ENCODE results near the gene MAGI1. TPM values are rescaled to one million over a fixed set of nuclear protein-coding genes. Genes with fewer than 3 reads are reported as not detected.

MAGI1 gene
- total RNA-seq, 4 donors from 2014 or later: 7.6 to 42.9 (median 37.0) TPM

GRCh38 chr3:65978116-65978515 lies 60.6 kb downstream of the MAGI1 start:
- H3K36me3 ChIP-seq: no peaks in the 10 kb centered on the region
- DNase-seq: no peak
- no peaks in the 10 kb centered on the region for H3K9me3 ChIP-seq
- no peak overlapping the region for H3K27ac ChIP-seq
- TF ChIP-seq POLR2A (IDR thresholded peaks at IDR 0.05): no peak
- TF ChIP-seq CTCF (IDR thresholded peaks at IDR 0.05): no peak
- intact Hi-C loops (cut with DNase I; ENCODE audit: low total_unique reads): no loop called here
- no peak overlapping the region for H3K4me3 ChIP-seq
- H3K4me1 ChIP-seq: no peaks in the 10 kb centered on the region
- no peaks in the 10 kb centered on the region for H3K27me3 ChIP-seq

- intact Hi-C loops (cut with DNase I; ENCODE audit: low total_unique reads): no loop called here
- DNase-seq: no peak
- H3K36me3 ChIP-seq: no peaks in the 10 kb centered on the region
- H3K4me3 ChIP-seq: no peak overlapping the region
- H3K27me3 ChIP-seq: no peaks in the 10 kb centered on the region
- H3K4me1 ChIP-seq: no peaks in the 10 kb centered on the region
- H3K27ac ChIP-seq: no peak overlapping the region
- no peak for TF ChIP-seq POLR2A (IDR thresholded peaks at IDR 0.05)
- no peak for TF ChIP-seq CTCF (IDR thresholded peaks at IDR 0.05)
- H3K9me3 ChIP-seq: no peaks in the 10 kb centered on the region
Observed at GRCh38 chr3:65975032-65975431, 63.7 kb downstream of the MAGI1 start.

GRCh38 chr3:65974509-65974908 lies 64.2 kb downstream of the MAGI1 start:
- no peaks in the 10 kb centered on the region for H3K9me3 ChIP-seq
- no peak overlapping the region for H3K4me3 ChIP-seq
- DNase-seq: no peak
- intact Hi-C loops (cut with DNase I; ENCODE audit: low total_unique reads): no loop called here
- H3K27me3 ChIP-seq: no peaks in the 10 kb centered on the region
- H3K27ac ChIP-seq: no peak overlapping the region
- TF ChIP-seq POLR2A (IDR thresholded peaks at IDR 0.05): no peak
- TF ChIP-seq CTCF (IDR thresholded peaks at IDR 0.05): no peak
- no peaks in the 10 kb centered on the region for H3K4me1 ChIP-seq
- H3K36me3 ChIP-seq: no peaks in the 10 kb centered on the region

GRCh38 chr3:65972765-65973164 lies 66.0 kb downstream of the MAGI1 start:
- no peak for DNase-seq
- no peak for TF ChIP-seq POLR2A (IDR thresholded peaks at IDR 0.05)
- H3K4me3 ChIP-seq: no peak overlapping the region
- no peaks in the 10 kb centered on the region for H3K4me1 ChIP-seq
- no peak overlapping the region for H3K27ac ChIP-seq
- intact Hi-C loops (cut with DNase I; ENCODE audit: low total_unique reads): no loop called here
- H3K36me3 ChIP-seq: no peaks in the 10 kb centered on the region
- H3K27me3 ChIP-seq: no peaks in the 10 kb centered on the region
- no peaks in the 10 kb centered on the region for H3K9me3 ChIP-seq

GRCh38 chr3:65971293-65972252 lies 67.1 kb downstream of the MAGI1 start:
- DNase-seq: no peak
- TF ChIP-seq CTCF (IDR thresholded peaks at IDR 0.05): no peak
- TF ChIP-seq POLR2A (IDR thresholded peaks at IDR 0.05): no peak
- no peaks in the 10 kb centered on the region for H3K27me3 ChIP-seq
- H3K36me3 ChIP-seq: no peaks in the 10 kb centered on the region
- intact Hi-C loops (cut with DNase I; ENCODE audit: low total_unique reads): no loop called here
- H3K9me3 ChIP-seq: no peaks in the 10 kb centered on the region
- H3K4me3 ChIP-seq: no peak overlapping the region
- no peak overlapping the region for H3K27ac ChIP-seq
- no peaks in the 10 kb centered on the region for H3K4me1 ChIP-seq

All from uterus (tissue), 4 donors.